ENCODE data around the gene SPECC1.
"Not testable (repeated sequence)": the region's sequence is repeated elsewhere in the genome, so short reads cannot be mapped to it uniquely, and the experiment has no call there.

GRCh38 chr17:20227720-20228370 is 218.7 kb downstream of the SPECC1 start:
- TF ChIP-seq, protein P1, sequence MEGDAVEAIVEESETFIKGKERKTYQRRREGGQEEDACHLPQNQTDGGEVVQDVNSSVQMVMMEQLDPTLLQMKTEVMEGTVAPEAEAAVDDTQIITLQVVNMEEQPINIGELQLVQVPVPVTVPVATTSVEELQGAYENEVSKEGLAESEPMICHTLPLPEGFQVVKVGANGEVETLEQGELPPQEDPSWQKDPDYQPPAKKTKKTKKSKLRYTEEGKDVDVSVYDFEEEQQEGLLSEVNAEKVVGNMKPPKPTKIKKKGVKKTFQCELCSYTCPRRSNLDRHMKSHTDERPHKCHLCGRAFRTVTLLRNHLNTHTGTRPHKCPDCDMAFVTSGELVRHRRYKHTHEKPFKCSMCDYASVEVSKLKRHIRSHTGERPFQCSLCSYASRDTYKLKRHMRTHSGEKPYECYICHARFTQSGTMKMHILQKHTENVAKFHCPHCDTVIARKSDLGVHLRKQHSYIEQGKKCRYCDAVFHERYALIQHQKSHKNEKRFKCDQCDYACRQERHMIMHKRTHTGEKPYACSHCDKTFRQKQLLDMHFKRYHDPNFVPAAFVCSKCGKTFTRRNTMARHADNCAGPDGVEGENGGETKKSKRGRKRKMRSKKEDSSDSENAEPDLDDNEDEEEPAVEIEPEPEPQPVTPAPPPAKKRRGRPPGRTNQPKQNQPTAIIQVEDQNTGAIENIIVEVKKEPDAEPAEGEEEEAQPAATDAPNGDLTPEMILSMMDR (CRISPR knock-in tag; IDR thresholded peaks at IDR 0.05): not testable (repeated sequence)
- TF ChIP-seq ARNT2 (CRISPR knock-in tag; IDR thresholded peaks at IDR 0.05; ENCODE audit: low read depth); KMT2A (CRISPR knock-in tag; IDR thresholded peaks at IDR 0.05); POLR2AphosphoS5 (IDR thresholded peaks at IDR 0.05; ENCODE audit: low read depth, low read length); POLR2A (IDR thresholded peaks at IDR 0.05; ENCODE audit: insufficient read depth in 1 of 2, low read depth in 2 of 2, low read length in 2 of 2): not testable (repeated sequence)
